Ishikawa (cell line): ENCODE data around the gene GJD2.

Experiments used
- EGR1 ChIP-seq: IDR thresholded peaks from 2 replicates; pipeline ENCODE4 v1.6.1; 2012
- EP300 ChIP-seq: IDR thresholded peaks from 2 replicates; pipeline ENCODE4 v1.6.1; 2012; ENCODE audit warnings: borderline replicate concordance
- FOXM1 ChIP-seq: IDR thresholded peaks from 2 replicates; pipeline ENCODE4 v1.6.1; 2012; ENCODE audit warnings: low read depth, borderline replicate concordance
- MAX ChIP-seq: IDR thresholded peaks from 2 replicates; pipeline ENCODE4 v1.6.1; 2012
- NFIC ChIP-seq: IDR thresholded peaks from 2 replicates; pipeline ENCODE4 v1.6.1; 2012
- RAD21 ChIP-seq: IDR thresholded peaks from 2 replicates; pipeline ENCODE4 v1.6.1; 2012; ENCODE audit warnings: low read depth
- REST ChIP-seq: IDR thresholded peaks from 2 replicates; pipeline ENCODE4 v1.6.1; 2012; ENCODE audit warnings: low read depth, mild to moderate bottlenecking
- TCF12 ChIP-seq: IDR thresholded peaks from 2 replicates; pipeline ENCODE4 v1.6.1; 2012; ENCODE audit warnings: low read depth
- YY1 ChIP-seq: IDR thresholded peaks from 2 replicates; pipeline ENCODE4 v1.6.1; 2012; ENCODE audit warnings: low read depth

GRCh38 chr15:34773917-34774316 lies 19.1 kb upstream of the GJD2 start:
- TF ChIP-seq REST (no peak), FOXM1 (no peak), EP300 (no peak), MAX (no peak), YY1 (no peak), RAD21 (no peak), NFIC (no peak), EGR1 (no peak), TCF12 (no peak)
